Fibroblast of lung (primary cell): ENCODE results near the gene PLK2. TPM values are rescaled to one million over a fixed set of nuclear protein-coding genes. Genes with fewer than 3 reads are reported as not detected.

Source experiments
- DNase-seq, 2 donors: peaks; one replicate each; pipeline versions ENCODE4 v3.0.0 to v3.0.0-alpha.2; 2010; ENCODE audit warnings: low read depth in 2 of 2
- H2AFZ ChIP-seq: 2 replicates; pipeline ENCODE4 v1.5.1; 2012; ENCODE audit warnings: low read length, control low read depth, inconsistent platforms
- H3K27ac ChIP-seq: 2 replicates; pipeline ENCODE4 v1.5.1; 2011; ENCODE audit warnings: low read length, control low read depth; ENCODE audit not compliant: insufficient read depth
- H3K27me3 ChIP-seq: 2 replicates; pipeline ENCODE4 v1.5.1; 2011; ENCODE audit warnings: mild to moderate bottlenecking, low read length; ENCODE audit not compliant: control insufficient read depth, insufficient read depth
- H3K36me3 ChIP-seq: 2 replicates; pipeline ENCODE4 v1.5.1; 2011; ENCODE audit warnings: low read length; ENCODE audit not compliant: control insufficient read depth, insufficient read depth
- H3K4me1 ChIP-seq: 2 replicates; pipeline ENCODE4 v1.5.1; 2011; ENCODE audit warnings: low read length; ENCODE audit not compliant: control insufficient read depth, insufficient read depth; ENCODE audit errors: extremely low read depth
- H3K4me2 ChIP-seq: 2 replicates; pipeline ENCODE4 v1.5.1; 2011; ENCODE audit warnings: low read length, control low read depth; ENCODE audit not compliant: insufficient read depth; ENCODE audit errors: extremely low read depth
- H3K4me3 ChIP-seq, 4 experiments: fragments of 200-600 bp in 1 of 4; sonication (generic) in 1 of 4; replicated peaks in 1 of 4; 2 replicates each; pipeline ENCODE4 v1.5.1; 2011 to 2016; ENCODE audit warnings: low read length in 4 of 4, low read depth in 3 of 4, mild to moderate bottlenecking in 3 of 4, control low read depth in 2 of 4, inconsistent platforms in 1 of 4, mixed read lengths in 1 of 4; ENCODE audit not compliant: insufficient read depth in 1 of 4; ENCODE audit errors: control extremely low read depth in 1 of 4
- H3K79me2 ChIP-seq: 2 replicates; pipeline ENCODE4 v1.5.1; 2012; ENCODE audit warnings: mild to moderate bottlenecking, low read length, inconsistent platforms; ENCODE audit not compliant: control insufficient read depth, insufficient read depth
- H3K9ac ChIP-seq: 2 replicates; pipeline ENCODE4 v1.5.1; 2011; ENCODE audit warnings: mild to moderate bottlenecking, low read length, control low read depth; ENCODE audit not compliant: insufficient read depth
- H3K9me3 ChIP-seq: 2 replicates; pipeline ENCODE4 v1.5.1; 2012; ENCODE audit warnings: low read depth, low read length; ENCODE audit not compliant: control insufficient read depth, insufficient read depth
- H4K20me1 ChIP-seq: 2 replicates; pipeline ENCODE4 v1.5.1; 2011; ENCODE audit warnings: low read length; ENCODE audit not compliant: control insufficient read depth, insufficient read depth; ENCODE audit errors: extremely low read depth
- EZH2 ChIP-seq: IDR thresholded peaks from 2 replicates; pipeline ENCODE4 v1.5.1; 2012; ENCODE audit warnings: low read length, control low read depth, mild to moderate bottlenecking; ENCODE audit errors: missing control alignments
- polyA plus RNA-seq, 2 donors: library from polyadenylated mRNA; depleted of rRNA in 1 of 2; stranded (reverse) in 1 of 2; unstranded in 1 of 2; fragments of >200 nt; gene quantifications; 2 replicates each; pipeline ENCODE4 v1.2.1, GENCODE V29; 2011 to 2012; ENCODE audit warnings: missing spikeins in 1 of 2
- total RNA-seq: library from RNA; depleted of rRNA; stranded (reverse); fragments of >200 nt; gene quantifications from 2 replicates; pipeline ENCODE4 v1.2.1, GENCODE V29; 2014
- TF ChIP-seq, protein P1 (sequence below), 2 donors: IDR thresholded peaks in 1 of 2; conservative IDR thresholded peaks in 1 of 2; 1 replicate in 1 of 2; 2 replicates in 1 of 2; pipeline ENCODE4 v1.5.1; 2011 to 2012; ENCODE audit warnings: low read length in 2 of 2, control low read depth in 1 of 2, inconsistent platforms in 1 of 2, low read depth in 1 of 2, mild to moderate bottlenecking in 1 of 2

The PLK2 gene
- total and polyA plus RNA-seq, 2 donors (not counting 1 experiment from before 2014, with no cell fraction given): 26.8 to 983 TPM

DNA sequence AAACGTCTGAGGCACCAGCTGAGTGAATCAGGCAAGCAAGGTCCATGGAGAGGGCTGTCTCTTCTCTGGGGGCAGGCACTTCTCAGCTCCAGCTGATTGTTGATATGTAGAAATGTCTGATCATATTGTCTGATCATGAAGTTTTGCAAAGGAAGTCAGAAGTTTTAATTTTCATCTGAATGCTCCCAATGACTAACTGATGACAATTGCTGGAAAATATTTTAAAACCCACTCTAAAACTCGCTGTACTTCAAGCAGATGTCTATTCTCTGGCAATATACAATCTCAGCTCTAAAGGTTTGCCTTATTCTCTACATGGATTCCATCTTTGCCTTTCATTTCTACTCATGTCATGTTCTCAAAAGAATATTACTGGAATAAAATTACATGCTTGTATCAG is 12.7 kb downstream of the PLK2 start:
- H3K4me3 ChIP-seq: no peak overlapping the region
- peak in 1 of 2 donors; percentile 78 for DNase-seq
- H3K4me2 ChIP-seq: no peak overlapping the region
- no peak overlapping the region for H3K27ac ChIP-seq
- no peaks in the 10 kb centered on the region for H4K20me1 ChIP-seq
- H3K9ac ChIP-seq: no peak overlapping the region
- no peaks in the 10 kb centered on the region for H3K36me3 ChIP-seq
- no peaks in the 10 kb centered on the region for H3K4me1 ChIP-seq
- H3K79me2 ChIP-seq: no peaks in the 10 kb centered on the region
- no peaks in the 10 kb centered on the region for H3K27me3 ChIP-seq
- TF ChIP-seq EZH2: no peak
- TF ChIP-seq, protein P1, sequence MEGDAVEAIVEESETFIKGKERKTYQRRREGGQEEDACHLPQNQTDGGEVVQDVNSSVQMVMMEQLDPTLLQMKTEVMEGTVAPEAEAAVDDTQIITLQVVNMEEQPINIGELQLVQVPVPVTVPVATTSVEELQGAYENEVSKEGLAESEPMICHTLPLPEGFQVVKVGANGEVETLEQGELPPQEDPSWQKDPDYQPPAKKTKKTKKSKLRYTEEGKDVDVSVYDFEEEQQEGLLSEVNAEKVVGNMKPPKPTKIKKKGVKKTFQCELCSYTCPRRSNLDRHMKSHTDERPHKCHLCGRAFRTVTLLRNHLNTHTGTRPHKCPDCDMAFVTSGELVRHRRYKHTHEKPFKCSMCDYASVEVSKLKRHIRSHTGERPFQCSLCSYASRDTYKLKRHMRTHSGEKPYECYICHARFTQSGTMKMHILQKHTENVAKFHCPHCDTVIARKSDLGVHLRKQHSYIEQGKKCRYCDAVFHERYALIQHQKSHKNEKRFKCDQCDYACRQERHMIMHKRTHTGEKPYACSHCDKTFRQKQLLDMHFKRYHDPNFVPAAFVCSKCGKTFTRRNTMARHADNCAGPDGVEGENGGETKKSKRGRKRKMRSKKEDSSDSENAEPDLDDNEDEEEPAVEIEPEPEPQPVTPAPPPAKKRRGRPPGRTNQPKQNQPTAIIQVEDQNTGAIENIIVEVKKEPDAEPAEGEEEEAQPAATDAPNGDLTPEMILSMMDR (conservative IDR thresholded peaks at IDR 0.05 in 1 of 2, IDR thresholded peaks at IDR 0.05 in 1 of 2; ENCODE audit: low read depth in 1 of 2, low read length in 2 of 2): no peak
- no peak overlapping the region for H2AFZ ChIP-seq
- no peaks in the 10 kb centered on the region for H3K9me3 ChIP-seq

DNA sequence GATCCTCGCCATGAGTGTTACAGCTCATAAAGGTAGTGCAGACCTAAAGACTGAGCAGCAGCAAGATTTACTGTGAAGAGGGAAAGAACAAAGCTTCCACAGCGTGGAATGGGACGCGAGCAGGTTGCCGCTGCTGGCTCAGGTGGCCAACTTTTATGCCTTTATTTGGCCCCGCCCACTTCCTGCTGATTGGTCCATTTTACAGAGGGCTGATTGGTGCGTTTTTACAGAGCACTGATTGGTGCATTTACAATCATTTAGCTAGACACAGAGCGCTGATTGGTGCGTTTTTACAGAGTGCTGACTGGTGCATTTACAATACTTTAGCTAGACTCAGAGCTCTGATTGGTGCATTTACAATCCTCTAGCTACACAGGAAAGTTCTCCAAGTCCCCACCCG is 13.9 kb downstream of the PLK2 start:
- Histone ChIP-seq H3K4me1 (no peaks in the 10 kb centered on the region), H3K27me3 (no peaks in the 10 kb centered on the region), H3K9ac (no peak overlapping the region), H3K9me3 (no peaks in the 10 kb centered on the region), H2AFZ (no peak overlapping the region), H3K4me2 (no peak overlapping the region), H3K79me2 (no peaks in the 10 kb centered on the region), H3K4me3 (no peak overlapping the region), H4K20me1 (no peaks in the 10 kb centered on the region), H3K27ac (no peak overlapping the region), H3K36me3 (no peaks in the 10 kb centered on the region)
- TF ChIP-seq, protein P1 (conservative IDR thresholded peaks at IDR 0.05 in 1 of 2, IDR thresholded peaks at IDR 0.05 in 1 of 2; ENCODE audit: low read depth in 1 of 2, low read length in 2 of 2): no peak
- TF ChIP-seq EZH2: no peak
- DNase-seq: no peak

DNA sequence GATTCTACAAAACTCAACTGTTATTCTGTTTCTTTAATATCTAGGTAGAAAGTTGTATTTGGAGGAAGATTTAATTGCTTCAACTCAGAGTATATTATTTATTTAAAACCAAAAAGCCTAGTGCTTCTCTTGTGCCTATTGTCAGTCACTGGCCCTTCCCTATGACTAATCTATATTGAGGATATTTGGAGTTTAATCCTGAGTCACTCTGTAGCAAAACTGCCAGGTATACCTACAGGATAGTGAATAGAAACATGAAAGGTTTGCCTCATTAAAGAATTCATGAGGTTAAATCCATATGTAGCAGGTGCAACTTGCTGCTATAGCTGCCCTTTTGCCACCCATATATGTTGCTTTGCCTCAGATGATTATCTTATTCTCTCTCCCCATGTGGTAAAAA is 15.1 kb downstream of the PLK2 start:
- Histone ChIP-seq H4K20me1 (no peaks in the 10 kb centered on the region), H3K9ac (no peak overlapping the region), H3K4me3 (no peak overlapping the region), H3K79me2 (no peaks in the 10 kb centered on the region), H3K27me3 (no peaks in the 10 kb centered on the region), H3K36me3 (no peaks in the 10 kb centered on the region), H3K4me2 (no peak overlapping the region), H3K27ac (no peak overlapping the region), H2AFZ (no peak overlapping the region), H3K9me3 (no peaks in the 10 kb centered on the region), H3K4me1 (no peaks in the 10 kb centered on the region)
- TF ChIP-seq, protein P1 (conservative IDR thresholded peaks at IDR 0.05 in 1 of 2, IDR thresholded peaks at IDR 0.05 in 1 of 2; ENCODE audit: low read depth in 1 of 2, low read length in 2 of 2): no peak
- no peak for TF ChIP-seq EZH2
- no peak for DNase-seq
